ENCODE data around the gene TSPO2.

DNA sequence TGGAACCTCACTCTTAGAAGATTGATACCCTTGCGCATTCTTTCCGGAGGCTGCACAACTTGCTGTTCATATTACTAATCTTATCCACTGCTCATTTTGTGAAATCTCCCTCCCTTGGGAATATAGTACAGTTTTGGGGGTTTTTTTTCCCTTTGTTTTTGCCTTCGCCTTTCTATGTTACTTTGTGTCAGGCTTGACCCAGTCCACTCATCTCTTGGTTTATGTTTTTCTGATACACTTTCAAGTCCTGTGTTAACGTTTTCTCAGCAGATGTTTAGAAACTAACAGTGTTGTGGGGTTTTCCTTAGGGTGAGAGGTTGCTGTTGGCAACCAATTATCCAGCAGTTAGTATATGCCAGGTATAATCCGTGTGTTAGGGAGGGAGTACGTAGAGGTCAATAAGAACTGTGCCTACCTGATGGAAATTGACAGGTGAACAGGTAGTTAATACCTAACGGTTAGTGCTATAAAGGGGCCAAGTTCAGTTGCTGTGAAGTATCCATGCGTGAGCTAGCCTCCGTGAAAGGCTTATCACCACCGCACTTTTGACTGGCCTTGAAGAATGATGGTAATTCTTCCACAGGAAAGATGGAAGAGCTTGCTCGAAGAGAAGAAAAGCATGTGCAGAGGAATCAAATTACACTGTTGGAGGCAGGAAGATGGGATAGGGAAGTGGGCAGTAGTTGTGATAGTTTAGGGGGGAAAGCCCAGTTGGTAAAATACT lies 31.9 kb downstream of the TSPO2 start:
- no peak for TF ChIP-seq CTCF (conservative IDR thresholded peaks at IDR 0.05)
- TF ChIP-seq EZH2 (IDR thresholded peaks at IDR 0.05; ENCODE audit: low read depth), result no peak

Measured in PC-9 (cell line).